Measurements from ENCODE around the gene PPP1CA. TPM values are rescaled to one million over a fixed set of nuclear protein-coding genes. Genes with fewer than 3 reads are reported as not detected.

PPP1CA gene
- total and polyA plus RNA-seq, 2 donors: 141 to 207 TPM

DNA sequence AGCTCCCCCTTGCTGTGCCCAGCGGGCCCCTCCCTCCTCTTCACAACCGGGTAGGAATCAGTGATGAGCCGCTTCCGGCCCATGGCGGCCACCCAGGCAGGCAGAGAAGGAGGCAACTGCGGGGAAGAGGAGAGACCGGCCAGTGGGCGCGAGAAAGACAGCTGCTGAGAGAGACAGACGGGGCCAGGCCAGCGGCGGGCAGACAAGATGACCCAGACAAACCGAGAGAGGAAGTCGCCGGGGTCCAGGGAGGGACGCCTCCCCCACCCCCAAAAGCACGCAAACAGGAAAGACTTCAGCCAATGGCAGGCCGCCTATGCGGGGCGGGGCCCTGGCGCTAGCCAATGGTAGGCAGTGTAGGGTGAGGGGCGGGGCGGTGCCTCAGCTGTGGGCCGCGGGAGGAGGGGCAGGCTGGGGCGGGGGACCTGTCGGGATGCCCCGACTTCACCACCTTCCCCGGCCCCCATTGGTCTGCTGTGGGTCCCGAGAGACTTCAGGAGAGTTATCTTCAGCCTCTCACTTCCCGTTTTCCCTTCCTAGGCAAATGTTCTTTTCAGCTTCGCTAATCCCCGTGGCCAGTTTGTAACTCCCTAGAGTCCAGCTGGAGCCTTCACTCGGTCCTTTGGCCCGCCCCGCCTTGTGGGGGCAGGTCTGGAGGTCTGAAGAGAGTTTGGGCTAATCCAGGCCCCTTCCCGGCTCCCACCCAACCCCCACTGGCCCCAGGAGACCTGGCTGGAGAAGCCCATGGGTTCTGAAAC lies 48.2 kb downstream of the PPP1CA start, which contains the start of gene POLD4:
Gene POLD4, minus strand, starts transcription at position 230 of the 758 bp plus-strand sequence. Its CDS starts 147 bp downstream, at position 83.
- no peaks in the 10 kb centered on the region for H3K27me3 ChIP-seq (ENCODE audit: control insufficient read depth in 2 of 2, insufficient read depth in 1 of 2, low read length in 1 of 2)
- peak within 1 kb of the TSS; percentile 98 to 99 for H3K27ac ChIP-seq (ENCODE audit: low read depth in 1 of 2, low read length in 1 of 2)
- H3K36me3 ChIP-seq (ENCODE audit: control insufficient read depth in 2 of 2, insufficient read depth in 2 of 2, low read length in 1 of 2): no peaks in the 10 kb centered on the region
- peaks cover 14 to 62% of the 10 kb centered on the region in 2 donors for H3K4me1 ChIP-seq (ENCODE audit: control insufficient read depth in 2 of 2, insufficient read depth in 2 of 2, low read length in 2 of 2)
- 2% methylated on average over 37 of the region's 37 CpGs for WGBS
- peak within 1 kb of the TSS; percentile 91 to 95 for H3K4me3 ChIP-seq (ENCODE audit: low read length in 2 of 2)
- no peaks in the 10 kb centered on the region for H3K9me3 ChIP-seq (ENCODE audit: control insufficient read depth in 2 of 2, insufficient read depth in 1 of 2, low read length in 1 of 2)
- DNase-seq (ENCODE audit: low read depth in 6 of 9, low spot score in 9 of 9): peak; percentile 81 to 97 (median 92)

DNA sequence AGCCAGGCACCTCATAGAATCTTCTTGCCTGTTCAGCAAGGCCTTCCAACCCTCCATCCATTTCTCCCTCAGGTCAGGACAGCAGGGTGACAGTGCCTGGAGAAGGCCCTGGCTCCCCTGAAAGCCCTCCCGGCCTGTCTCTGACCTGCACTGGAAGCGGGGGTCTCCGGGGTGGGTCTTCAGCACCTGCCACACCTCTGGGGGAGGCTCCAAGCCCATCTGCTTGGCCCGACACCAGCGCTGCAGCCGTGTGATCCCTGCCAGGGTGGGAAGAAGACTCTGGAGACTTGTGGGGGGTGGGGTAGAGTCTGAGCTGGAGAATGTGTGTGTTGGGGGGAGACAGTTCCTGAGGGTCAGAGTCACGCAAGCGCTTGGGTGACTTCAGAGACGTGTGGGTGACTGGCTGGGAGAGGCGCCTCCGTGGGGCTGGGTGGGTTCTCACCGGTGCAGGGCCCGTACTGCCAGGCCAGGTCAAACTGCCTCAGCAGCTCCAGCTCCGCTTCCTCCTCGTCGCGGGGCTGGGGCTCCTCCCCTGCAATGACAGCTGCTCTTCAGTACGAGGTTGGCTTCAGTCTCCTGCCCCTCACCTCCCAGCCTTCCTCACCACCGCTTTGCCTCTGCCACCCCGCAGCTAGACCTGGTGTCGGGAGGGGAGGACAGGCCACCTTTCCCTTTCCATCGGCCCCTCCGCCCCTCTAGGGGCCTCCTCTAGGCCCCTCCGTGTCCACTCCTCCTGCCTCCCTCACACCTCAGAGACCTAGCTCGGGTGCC lies 48.9 kb downstream of the PPP1CA start:
- Histone ChIP-seq H3K4me3 (ENCODE audit: low read length in 2 of 2) (peak overlapping the region; percentile 91 to 95), H3K9me3 (ENCODE audit: control insufficient read depth in 2 of 2, insufficient read depth in 1 of 2, low read length in 1 of 2) (no peaks in the 10 kb centered on the region), H3K27me3 (ENCODE audit: control insufficient read depth in 2 of 2, insufficient read depth in 1 of 2, low read length in 1 of 2) (no peaks in the 10 kb centered on the region), H3K4me1 (ENCODE audit: control insufficient read depth in 2 of 2, insufficient read depth in 2 of 2, low read length in 2 of 2) (peaks cover 14 to 66% of the 10 kb centered on the region in 2 donors), H3K36me3 (ENCODE audit: control insufficient read depth in 2 of 2, insufficient read depth in 2 of 2, low read length in 1 of 2) (no peaks in the 10 kb centered on the region), H3K27ac (ENCODE audit: low read depth in 1 of 2, low read length in 1 of 2) (peak overlapping the region; percentile 98 to 99)
- WGBS: 24% methylated on average over 25 of the region's 25 CpGs
- DNase-seq (ENCODE audit: low read depth in 6 of 9, low spot score in 9 of 9): peak in 1 of 9 donors; percentile 77

DNA sequence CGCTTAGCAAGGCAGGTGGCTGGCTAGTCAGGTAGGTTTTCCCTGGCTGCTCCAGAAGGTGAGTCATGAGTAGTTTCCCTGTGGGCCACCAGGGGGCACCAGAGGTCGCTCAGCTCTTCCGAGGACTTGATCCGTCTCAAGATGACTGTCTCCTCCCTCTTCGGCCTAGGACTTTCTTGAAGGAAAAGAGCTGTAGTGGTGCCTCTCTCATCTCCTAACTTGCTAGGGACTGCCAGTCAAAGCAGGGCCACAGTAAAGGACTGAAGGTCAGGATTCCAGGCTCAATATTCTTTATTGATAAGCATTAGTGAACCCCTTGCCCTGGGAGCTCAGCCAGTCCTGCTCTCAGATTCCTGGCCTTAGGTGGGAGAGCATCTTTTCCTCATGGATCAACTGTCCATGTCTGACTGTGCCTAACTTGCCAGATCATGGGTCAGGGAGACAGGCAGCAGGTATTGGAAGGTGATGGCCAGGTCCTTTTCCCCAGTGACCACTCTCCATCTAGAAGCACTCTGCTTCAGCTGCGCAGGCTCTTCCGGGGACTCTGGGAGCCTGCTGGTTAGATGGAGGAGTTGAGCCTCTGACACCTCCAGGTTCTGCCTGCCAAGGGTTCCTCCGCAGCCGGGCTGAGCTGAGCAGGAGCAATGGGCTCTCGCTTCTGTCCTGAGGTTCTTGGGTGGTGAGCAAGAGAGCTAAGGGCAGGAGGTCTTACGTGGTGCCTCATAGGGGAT lies 50.2 kb downstream of the PPP1CA start:
- Histone ChIP-seq H3K36me3 (ENCODE audit: control insufficient read depth in 2 of 2, insufficient read depth in 2 of 2, low read length in 1 of 2) (no peaks in the 10 kb centered on the region), H3K4me3 (ENCODE audit: low read length in 2 of 2) (no peak overlapping the region), H3K9me3 (ENCODE audit: control insufficient read depth in 2 of 2, insufficient read depth in 1 of 2, low read length in 1 of 2) (no peaks in the 10 kb centered on the region), H3K27me3 (ENCODE audit: control insufficient read depth in 2 of 2, insufficient read depth in 1 of 2, low read length in 1 of 2) (no peaks in the 10 kb centered on the region), H3K27ac (ENCODE audit: low read depth in 1 of 2, low read length in 1 of 2) (no peak overlapping the region), H3K4me1 (ENCODE audit: control insufficient read depth in 2 of 2, insufficient read depth in 2 of 2, low read length in 2 of 2) (peaks cover 14 to 55% of the 10 kb centered on the region in 2 donors)
- WGBS: 57% methylated on average over 11 of the region's 11 CpGs
- DNase-seq (ENCODE audit: low read depth in 6 of 9, low spot score in 9 of 9): peak in 8 of 9 donors; percentile 54 to 84 (median 74)

DNA sequence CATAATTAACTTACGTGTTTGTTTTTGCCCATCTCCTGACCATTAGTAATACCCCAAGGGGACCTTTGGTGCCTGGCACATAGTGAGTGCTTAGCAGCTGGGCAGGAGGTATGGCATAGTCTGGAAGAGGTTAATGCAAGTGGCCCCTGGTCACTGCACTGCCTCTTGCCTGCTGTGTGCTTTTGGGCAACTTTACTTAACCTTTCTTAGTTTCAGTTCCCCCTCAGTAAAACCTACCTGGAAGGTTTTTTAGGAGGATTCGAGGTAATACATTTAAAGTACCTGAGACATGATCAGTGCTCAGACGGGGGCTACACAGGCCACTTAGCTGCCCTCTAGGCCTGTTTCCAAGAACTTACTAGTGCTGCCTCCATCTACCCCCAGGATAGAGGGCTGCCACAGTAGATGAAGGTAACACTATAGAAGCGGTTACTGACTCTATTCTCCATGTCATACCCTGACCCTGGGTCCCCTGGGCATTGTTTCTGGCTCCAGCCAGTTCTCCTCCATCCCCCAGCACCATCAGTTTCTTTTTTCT lies 51.7 kb downstream of the PPP1CA start:
- DNase-seq (ENCODE audit: low read depth in 6 of 9, low spot score in 9 of 9): no peak
- no peak overlapping the region for H3K4me3 ChIP-seq (ENCODE audit: low read length in 2 of 2)

DNA sequence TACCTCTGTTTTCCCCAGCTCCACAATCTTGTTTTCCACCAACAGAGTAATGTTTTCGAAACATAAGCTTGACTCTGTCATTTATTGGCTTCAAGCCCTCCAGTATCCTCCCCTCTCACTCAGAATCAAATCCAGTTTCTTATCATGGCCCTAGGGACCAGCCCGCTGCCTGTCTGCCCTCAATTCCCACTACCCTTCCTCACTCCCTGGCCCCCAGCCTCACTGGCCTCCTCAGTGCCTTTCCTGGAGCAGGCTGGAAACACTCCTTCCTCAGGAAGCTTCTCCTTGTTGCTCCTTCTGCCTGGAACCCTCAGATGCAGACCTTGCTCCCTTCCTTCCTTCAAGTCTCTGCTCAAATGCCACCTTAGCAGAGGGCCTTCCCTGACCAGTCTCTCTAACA lies 52.2 kb downstream of the PPP1CA start:
- H3K27ac ChIP-seq (ENCODE audit: low read depth in 1 of 2, low read length in 1 of 2): no peak overlapping the region
- no peaks in the 10 kb centered on the region for H3K27me3 ChIP-seq (ENCODE audit: control insufficient read depth in 2 of 2, insufficient read depth in 1 of 2, low read length in 1 of 2)
- no peaks in the 10 kb centered on the region for H3K9me3 ChIP-seq (ENCODE audit: control insufficient read depth in 2 of 2, insufficient read depth in 1 of 2, low read length in 1 of 2)
- DNase-seq (ENCODE audit: low read depth in 6 of 9, low spot score in 9 of 9): no peak
- H3K4me1 ChIP-seq (ENCODE audit: control insufficient read depth in 2 of 2, insufficient read depth in 2 of 2, low read length in 2 of 2): peaks cover 9 to 52% of the 10 kb centered on the region in 2 donors
- WGBS: 99% methylated on average over 2 of the region's 2 CpGs
- no peaks in the 10 kb centered on the region for H3K36me3 ChIP-seq (ENCODE audit: control insufficient read depth in 2 of 2, insufficient read depth in 2 of 2, low read length in 1 of 2)
- no peak overlapping the region for H3K4me3 ChIP-seq (ENCODE audit: low read length in 2 of 2)

More for the DNA sequence above, 51.7 kb downstream of the PPP1CA start:
- H3K27ac ChIP-seq (ENCODE audit: low read depth in 1 of 2, low read length in 1 of 2): no peak overlapping the region
- no peaks in the 10 kb centered on the region for H3K27me3 ChIP-seq (ENCODE audit: control insufficient read depth in 2 of 2, insufficient read depth in 1 of 2, low read length in 1 of 2)
- no peaks in the 10 kb centered on the region for H3K9me3 ChIP-seq (ENCODE audit: control insufficient read depth in 2 of 2, insufficient read depth in 1 of 2, low read length in 1 of 2)
- no peaks in the 10 kb centered on the region for H3K36me3 ChIP-seq (ENCODE audit: control insufficient read depth in 2 of 2, insufficient read depth in 2 of 2, low read length in 1 of 2)
- H3K4me1 ChIP-seq (ENCODE audit: control insufficient read depth in 2 of 2, insufficient read depth in 2 of 2, low read length in 2 of 2): peaks cover 9 to 53% of the 10 kb centered on the region in 2 donors
- WGBS: 96% methylated on average over 4 of the region's 4 CpGs

DNA sequence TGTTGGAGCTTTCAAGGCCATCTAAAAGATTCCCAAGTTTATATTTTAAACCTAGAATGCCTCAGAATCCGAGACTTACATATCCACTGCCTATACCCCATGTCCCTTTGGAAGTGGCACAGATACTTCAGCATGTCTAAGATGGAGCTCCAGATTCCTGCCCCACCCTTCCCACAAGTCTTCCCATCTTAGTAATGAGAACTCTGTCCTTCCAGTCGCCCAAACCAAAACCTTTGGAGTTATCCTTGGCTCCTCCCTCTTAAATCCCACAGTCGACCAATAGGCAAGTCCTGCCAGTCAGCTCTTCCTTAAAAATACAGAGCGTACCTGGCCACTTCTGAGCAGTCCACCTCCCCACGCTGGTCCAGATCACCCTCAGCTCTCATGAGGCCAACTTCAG lies 52.6 kb downstream of the PPP1CA start:
- Histone ChIP-seq H3K36me3 (ENCODE audit: control insufficient read depth in 2 of 2, insufficient read depth in 2 of 2, low read length in 1 of 2) (no peaks in the 10 kb centered on the region), H3K27me3 (ENCODE audit: control insufficient read depth in 2 of 2, insufficient read depth in 1 of 2, low read length in 1 of 2) (no peaks in the 10 kb centered on the region), H3K4me1 (ENCODE audit: control insufficient read depth in 2 of 2, insufficient read depth in 2 of 2, low read length in 2 of 2) (peaks cover 9 to 52% of the 10 kb centered on the region in 2 donors), H3K9me3 (ENCODE audit: control insufficient read depth in 2 of 2, insufficient read depth in 1 of 2, low read length in 1 of 2) (no peaks in the 10 kb centered on the region), H3K4me3 (ENCODE audit: low read length in 2 of 2) (no peak overlapping the region), H3K27ac (ENCODE audit: low read depth in 1 of 2, low read length in 1 of 2) (no peak overlapping the region)
- no peak for DNase-seq (ENCODE audit: low read depth in 6 of 9, low spot score in 9 of 9)
- 92% methylated on average over 5 of the region's 5 CpGs for WGBS

Other genes starting within 250 kb of the PPP1CA start
- 89.5 TPM for gene GRK2, start 135.4 kb downstream of the PPP1CA start, total RNA-seq
- gene GRK2, start 135.4 kb downstream of the PPP1CA start, polyA plus RNA-seq: 158 TPM
- 32.1 TPM for gene ANKRD13D, start 112.6 kb downstream of the PPP1CA start, total RNA-seq
- gene ANKRD13D, start 112.6 kb downstream of the PPP1CA start, polyA plus RNA-seq: 99.1 TPM
- 1.8 TPM for gene SSH3, start 98.3 kb downstream of the PPP1CA start, total RNA-seq
- 11.8 TPM for gene SSH3, start 98.3 kb downstream of the PPP1CA start, polyA plus RNA-seq
- gene POLD4, start 48.3 kb downstream of the PPP1CA start, total RNA-seq: 70.0 TPM
- 143 TPM for gene POLD4, start 48.3 kb downstream of the PPP1CA start, polyA plus RNA-seq
- gene CLCF1, start 28.3 kb downstream of the PPP1CA start, total RNA-seq: 0.19 TPM
- gene CLCF1, start 28.3 kb downstream of the PPP1CA start, polyA plus RNA-seq: 2.0 TPM
- 9.5 TPM for gene RAD9A, start 9.9 kb downstream of the PPP1CA start, total RNA-seq
- gene RAD9A, start 9.9 kb downstream of the PPP1CA start, polyA plus RNA-seq: 35.2 TPM
- 172 TPM for gene TBC1D10C, start 2.2 kb upstream of the PPP1CA start, total RNA-seq
- 318 TPM for gene TBC1D10C, start 2.2 kb upstream of the PPP1CA start, polyA plus RNA-seq
- gene CARNS1, start 13.8 kb upstream of the PPP1CA start, total RNA-seq: 0.57 TPM
- gene CARNS1, start 13.8 kb upstream of the PPP1CA start, polyA plus RNA-seq: 1.7 TPM
- 50.1 TPM for gene RPS6KB2, start 26.6 kb upstream of the PPP1CA start, total RNA-seq
- gene RPS6KB2, start 26.6 kb upstream of the PPP1CA start, polyA plus RNA-seq: 76.8 TPM
- gene PTPRCAP, start 35.8 kb upstream of the PPP1CA start, total RNA-seq: 198 TPM
- 151 TPM for gene PTPRCAP, start 35.8 kb upstream of the PPP1CA start, polyA plus RNA-seq
- 45.6 TPM for gene CORO1B, start 41.6 kb upstream of the PPP1CA start, total RNA-seq
- gene CORO1B, start 41.6 kb upstream of the PPP1CA start, polyA plus RNA-seq: 32.3 TPM
- not detected for gene GPR152, start 50.9 kb upstream of the PPP1CA start, total RNA-seq
- not detected for gene GPR152, start 50.9 kb upstream of the PPP1CA start, polyA plus RNA-seq
- gene CABP4, start 53.5 kb upstream of the PPP1CA start, total RNA-seq: 0.52 TPM
- gene CABP4, start 53.5 kb upstream of the PPP1CA start, polyA plus RNA-seq: 1.6 TPM
- 17.3 TPM for gene TMEM134, start 67.4 kb upstream of the PPP1CA start, total RNA-seq
- gene TMEM134, start 67.4 kb upstream of the PPP1CA start, polyA plus RNA-seq: 96.3 TPM
- 111 TPM for gene AIP, start 81.2 kb upstream of the PPP1CA start, total RNA-seq
- 96.4 TPM for gene AIP, start 81.2 kb upstream of the PPP1CA start, polyA plus RNA-seq
- gene PITPNM1, start 103.5 kb upstream of the PPP1CA start, total RNA-seq: 21.6 TPM
- 57.2 TPM for gene PITPNM1, start 103.5 kb upstream of the PPP1CA start, polyA plus RNA-seq
- 31.4 TPM for gene CDK2AP2, start 106.3 kb upstream of the PPP1CA start, total RNA-seq
- gene CDK2AP2, start 106.3 kb upstream of the PPP1CA start, polyA plus RNA-seq: 51.2 TPM
- 0.05 TPM for gene CABP2, start 121.6 kb upstream of the PPP1CA start, total RNA-seq
- gene CABP2, start 121.6 kb upstream of the PPP1CA start, polyA plus RNA-seq: 0.14 TPM
- gene GSTP1, start 182.0 kb upstream of the PPP1CA start, total RNA-seq: 389 TPM
- 630 TPM for gene GSTP1, start 182.0 kb upstream of the PPP1CA start, polyA plus RNA-seq
- gene NDUFV1, start 205.1 kb upstream of the PPP1CA start, total RNA-seq: 126 TPM
- 207 TPM for gene NDUFV1, start 205.1 kb upstream of the PPP1CA start, polyA plus RNA-seq
- 5.8 TPM for gene NUDT8, start 228.1 kb upstream of the PPP1CA start, total RNA-seq
- 4.7 TPM for gene NUDT8, start 228.1 kb upstream of the PPP1CA start, polyA plus RNA-seq
- 0.05 TPM for gene TBX10, start 237.9 kb upstream of the PPP1CA start, total RNA-seq
- gene TBX10, start 237.9 kb upstream of the PPP1CA start, polyA plus RNA-seq: 0.09 TPM
- 1.9 TPM for gene ACY3, start 248.9 kb upstream of the PPP1CA start, total RNA-seq
- 1.6 TPM for gene ACY3, start 248.9 kb upstream of the PPP1CA start, polyA plus RNA-seq

Measured in thymus (tissue), 11 donors.